CD4-positive, alpha-beta T cell treated with Interleukin-12 subunit alpha and Interleukin-12 subunit beta, for 1 hour (primary cell): Measurements from ENCODE around the gene PRG2.
"Not testable (repeated sequence)": the region's sequence is repeated elsewhere in the genome, so short reads cannot be mapped to it uniquely, and the experiment has no call there.

Source experiments
- DNase-seq: peaks from one replicate; pipeline ENCODE4 v3.0.0-alpha.2; 2020

The PRG2 gene

GRCh38 chr11:57342702-57343101 lies 47.7 kb downstream of the PRG2 start:
- no peak for DNase-seq

- DNase-seq: no peak
Observed at GRCh38 chr11:57341250-57341808, 49.1 kb downstream of the PRG2 start.

- DNase-seq: no peak
Observed at GRCh38 chr11:57340039-57340615, 50.3 kb downstream of the PRG2 start.

GRCh38 chr11:57339328-57339727 lies 51.1 kb downstream of the PRG2 start:
- no peak for DNase-seq

- no peak for DNase-seq
Observed at GRCh38 chr11:57338142-57338541, 52.3 kb downstream of the PRG2 start, which contains the start of gene P2RX3. P2RX3 (plus strand) TSS chr11:57338352; CDS start chr11:57338551, 199 bp downstream.

GRCh38 chr11:57336856-57337255 lies 53.6 kb downstream of the PRG2 start:
- DNase-seq: not testable (repeated sequence)
